Memory B cell (primary cell): ENCODE data around the gene PACSIN2.

ENCODE experiments used
- ATAC-seq: fragments of 150-1000 bp; cut with Tn5 transposase; 2 replicates; pipeline ENCODE4 v1.10.0; 2021; ENCODE audit warnings: low read depth, mild to moderate bottlenecking, moderate library complexity
- DNase-seq, 2 donors: peaks; one replicate each; pipeline ENCODE4 v3.0.0; 2022; ENCODE audit warnings: low spot score in 2 of 2
- H3K27ac Mint-ChIP-seq: one replicate; pipeline ENCODE4 v1.8.0; 2022; ENCODE audit warnings: mild to moderate bottlenecking, moderate library complexity, mixed read lengths
- H3K27me3 Mint-ChIP-seq: one replicate; pipeline ENCODE4 v1.8.0; 2022; ENCODE audit warnings: mixed read lengths
- H3K36me3 Mint-ChIP-seq: one replicate; pipeline ENCODE4 v1.8.0; 2022; ENCODE audit warnings: mild to moderate bottlenecking, mixed read lengths
- H3K4me1 Mint-ChIP-seq: one replicate; pipeline ENCODE4 v1.8.0; 2022; ENCODE audit warnings: mixed read lengths
- H3K4me3 Mint-ChIP-seq: one replicate; pipeline ENCODE4 v1.8.0; 2022; ENCODE audit warnings: mild to moderate bottlenecking, moderate library complexity, mixed read lengths
- H3K9me3 Mint-ChIP-seq: one replicate; pipeline ENCODE4 v1.8.0; 2022; ENCODE audit warnings: mixed read lengths

The PACSIN2 gene

DNA sequence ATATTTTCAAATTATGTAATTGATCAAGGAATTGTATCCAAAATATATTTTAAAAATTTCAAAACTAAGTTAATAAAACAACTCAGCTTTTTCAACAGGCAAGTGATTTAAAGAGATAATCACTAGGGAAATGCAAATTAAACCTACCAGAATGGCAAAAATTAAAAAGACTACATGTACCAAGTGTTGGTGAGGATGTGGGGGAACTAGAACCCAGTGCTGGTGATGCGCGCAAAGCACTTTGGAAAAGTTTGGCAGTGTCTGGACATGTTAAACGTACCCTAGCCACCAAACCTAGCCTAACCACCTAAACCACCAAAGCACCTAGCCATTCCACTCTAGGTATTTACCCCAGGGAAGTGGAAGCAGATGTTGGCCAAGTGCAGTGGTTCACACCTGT lies 22.9 kb downstream of the PACSIN2 start:
- H3K9me3 Mint-ChIP-seq, result no peaks in the 10 kb centered on the region
- H3K4me1 Mint-ChIP-seq, result peaks cover 34% of the 10 kb centered on the region
- no peak for DNase-seq
- H3K36me3 Mint-ChIP-seq, result peaks cover 2% of the 10 kb centered on the region
- H3K27ac Mint-ChIP-seq, result no peak overlapping the region
- H3K4me3 Mint-ChIP-seq, result no peak overlapping the region
- no peak for ATAC-seq
- H3K27me3 Mint-ChIP-seq, result no peaks in the 10 kb centered on the region

DNA sequence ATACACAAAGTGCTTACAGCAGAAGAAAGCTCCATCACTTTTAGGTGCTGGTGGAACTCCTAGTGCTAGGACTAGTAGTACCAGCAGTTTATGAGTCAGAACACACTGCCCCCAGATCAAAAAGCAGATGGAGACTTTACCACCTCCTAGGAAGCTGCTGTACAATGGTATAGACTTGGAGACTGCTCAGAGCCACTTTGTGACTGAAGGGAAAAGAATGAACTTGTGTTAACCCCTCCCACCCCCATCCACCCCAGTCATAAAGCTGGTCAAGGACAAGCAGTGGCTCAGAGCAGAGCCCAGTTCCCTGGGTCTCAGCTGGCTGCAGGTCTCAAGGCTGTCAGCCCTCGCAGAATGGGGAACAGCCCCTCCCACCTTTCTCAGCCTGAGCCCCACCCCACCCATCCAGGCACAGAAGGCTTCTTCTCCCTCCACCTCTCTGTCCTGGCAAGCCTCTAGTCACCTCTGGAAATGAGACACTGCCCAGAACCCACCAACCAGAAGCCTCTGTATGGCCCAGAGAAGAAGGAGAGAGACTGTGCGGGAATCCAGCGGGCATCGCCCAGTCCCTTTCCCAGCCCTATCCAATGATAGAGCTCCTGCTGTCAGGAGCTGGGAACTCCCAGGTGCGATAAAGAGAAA lies 23.8 kb downstream of the PACSIN2 start:
- no peak overlapping the region for H3K4me3 Mint-ChIP-seq
- no peak overlapping the region for H3K27ac Mint-ChIP-seq
- peaks cover 2% of the 10 kb centered on the region for H3K36me3 Mint-ChIP-seq
- no peak for ATAC-seq
- peaks cover 35% of the 10 kb centered on the region for H3K4me1 Mint-ChIP-seq
- H3K9me3 Mint-ChIP-seq, result no peaks in the 10 kb centered on the region
- no peaks in the 10 kb centered on the region for H3K27me3 Mint-ChIP-seq
- no peak for DNase-seq

DNA sequence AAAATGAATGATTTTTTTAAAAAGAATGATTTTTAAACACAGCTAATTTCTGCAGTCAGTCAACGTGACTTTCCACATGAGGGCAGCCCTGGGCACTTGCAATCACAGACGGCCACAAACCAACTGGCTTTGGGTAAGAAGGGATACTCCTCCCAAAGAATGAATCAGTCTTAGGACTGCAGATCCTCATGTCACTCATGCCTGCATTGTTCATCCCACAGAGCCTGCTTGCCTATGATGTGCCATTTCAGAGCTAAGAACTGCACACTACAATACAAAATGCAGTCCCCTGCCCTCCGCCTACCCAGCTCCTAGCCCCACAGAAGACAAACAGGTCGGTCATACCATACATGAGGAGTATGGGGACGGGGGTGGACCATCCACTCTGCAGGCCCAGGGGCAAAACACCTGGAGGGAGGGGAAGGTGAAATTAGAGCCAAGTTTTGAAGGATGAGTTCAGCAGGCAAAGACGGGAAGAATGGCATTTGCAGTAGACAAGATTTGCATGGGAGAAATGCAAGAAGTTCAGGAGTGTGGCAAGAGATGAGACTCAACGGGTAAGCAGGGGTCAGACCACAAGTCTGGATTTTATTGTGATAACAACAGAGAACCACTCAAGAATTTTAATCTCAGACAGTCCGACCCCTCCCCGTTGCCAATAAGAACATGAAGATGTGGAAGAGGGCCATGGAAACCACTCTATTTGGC lies 24.7 kb downstream of the PACSIN2 start:
- Mint-ChIP-seq H3K27ac (no peak overlapping the region), H3K4me3 (no peak overlapping the region), H3K4me1 (peaks cover 36% of the 10 kb centered on the region), H3K27me3 (no peaks in the 10 kb centered on the region), H3K36me3 (peaks cover 2% of the 10 kb centered on the region), H3K9me3 (no peaks in the 10 kb centered on the region)
- no peak for DNase-seq
- no peak for ATAC-seq

DNA sequence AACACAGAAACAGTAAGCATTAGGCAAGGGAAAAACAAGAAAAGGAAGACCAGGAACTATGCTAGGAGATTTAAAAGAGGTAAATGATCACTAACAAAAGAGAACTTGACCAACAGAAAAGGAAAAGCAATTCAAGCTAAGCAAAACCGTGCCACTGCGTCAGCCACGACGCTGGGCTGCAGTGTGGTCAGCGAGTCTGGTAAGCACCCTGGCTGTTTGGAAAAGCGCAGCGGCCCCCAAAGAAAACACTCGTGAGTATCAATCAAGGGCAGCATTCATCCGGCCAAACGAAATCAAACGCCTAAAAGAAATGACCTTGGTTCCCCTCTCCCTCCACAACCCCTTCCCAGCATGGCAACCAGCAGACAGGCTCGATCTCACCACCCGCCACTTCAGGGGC lies 28.8 kb downstream of the PACSIN2 start:
- no peak overlapping the region for H3K4me3 Mint-ChIP-seq
- no peak overlapping the region for H3K27ac Mint-ChIP-seq

DNA sequence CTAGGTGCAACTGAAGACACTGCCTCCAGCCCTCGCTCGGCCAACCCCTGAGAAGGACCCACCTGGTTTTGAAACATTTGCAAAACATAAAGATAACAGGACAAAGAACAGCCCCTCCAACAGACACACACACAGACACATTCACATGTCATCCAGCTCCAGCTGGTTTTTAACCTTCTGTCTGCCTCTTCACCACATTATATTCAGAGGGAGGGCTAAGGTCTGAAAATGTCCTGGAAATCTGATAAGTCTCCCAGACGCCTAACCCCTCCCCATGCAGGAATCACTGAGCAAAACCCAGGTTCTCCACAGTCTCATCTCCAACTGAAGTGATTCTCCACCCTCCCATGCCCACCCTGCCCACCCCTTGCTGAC lies 29.4 kb downstream of the PACSIN2 start:
- peaks cover 11% of the 10 kb centered on the region for H3K4me1 Mint-ChIP-seq
- H3K27me3 Mint-ChIP-seq, result no peaks in the 10 kb centered on the region
- H3K9me3 Mint-ChIP-seq, result no peaks in the 10 kb centered on the region
- H3K36me3 Mint-ChIP-seq, result no peaks in the 10 kb centered on the region
- no peak overlapping the region for H3K4me3 Mint-ChIP-seq
- ATAC-seq (no peak), DNase-seq (no peak)
- H3K27ac Mint-ChIP-seq, result no peak overlapping the region

More for the DNA sequence above, 28.8 kb downstream of the PACSIN2 start:
- ATAC-seq, result no peak
- H3K27me3 Mint-ChIP-seq, result no peaks in the 10 kb centered on the region
- no peaks in the 10 kb centered on the region for H3K36me3 Mint-ChIP-seq
- no peaks in the 10 kb centered on the region for H3K9me3 Mint-ChIP-seq
- peaks cover 16% of the 10 kb centered on the region for H3K4me1 Mint-ChIP-seq
- no peak for DNase-seq

DNA sequence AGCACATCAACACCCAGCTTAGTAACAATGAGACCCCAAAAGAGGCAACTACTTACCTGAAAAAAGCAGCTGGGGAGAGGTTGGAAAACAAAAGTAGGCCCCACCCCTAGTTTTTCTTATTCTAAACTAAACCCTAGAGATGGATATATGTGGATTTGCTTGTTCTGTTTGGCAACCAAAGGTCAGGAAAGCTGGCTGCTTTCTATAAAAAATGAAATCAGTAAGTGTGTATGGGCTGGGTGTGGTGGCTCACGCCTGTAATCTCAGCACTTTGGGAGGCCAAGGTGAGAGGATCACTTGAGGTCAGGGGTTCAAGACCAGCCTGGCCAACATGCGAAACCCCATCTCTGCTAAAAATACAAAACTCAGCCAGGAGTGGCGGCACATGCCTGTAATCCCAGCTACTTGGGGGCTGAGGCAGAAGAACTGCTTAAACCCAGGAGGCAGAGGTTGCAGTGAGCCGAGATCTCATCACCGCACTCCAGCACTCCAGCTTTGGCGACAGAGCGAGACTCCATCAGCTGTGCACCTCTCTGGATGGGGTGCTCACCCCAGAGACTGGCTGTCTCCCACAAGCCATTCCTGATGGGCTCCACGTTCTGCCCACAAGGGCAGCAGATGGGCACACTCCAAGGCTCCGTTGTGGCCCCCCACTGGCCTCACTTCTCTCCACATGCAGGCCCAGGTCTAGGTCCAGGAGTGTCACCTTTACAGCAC lies 30.0 kb downstream of the PACSIN2 start:
- Mint-ChIP-seq H3K4me1 (peaks cover 7% of the 10 kb centered on the region), H3K36me3 (no peaks in the 10 kb centered on the region), H3K27ac (no peak overlapping the region), H3K27me3 (no peaks in the 10 kb centered on the region), H3K4me3 (no peak overlapping the region), H3K9me3 (no peaks in the 10 kb centered on the region)
- DNase-seq (no peak), ATAC-seq (no peak)

DNA sequence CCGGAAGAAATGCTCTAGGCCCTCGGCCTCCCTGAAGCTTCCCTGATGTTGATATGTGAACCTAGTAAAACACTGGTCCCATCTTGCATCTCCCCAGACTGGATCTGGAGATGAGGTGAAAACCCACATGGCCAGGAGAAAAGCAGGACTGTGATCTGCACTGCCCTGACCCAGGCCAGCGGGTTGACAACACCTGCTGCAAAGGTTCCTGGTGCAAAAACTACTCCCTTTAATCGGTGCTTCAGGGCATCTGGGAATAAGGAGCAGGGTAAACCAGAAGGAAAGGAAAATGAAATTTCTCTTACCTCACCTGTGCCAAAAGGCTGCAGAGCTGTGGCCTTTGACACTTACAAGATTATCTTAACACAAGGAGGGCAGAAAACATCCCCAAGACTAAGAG lies 30.6 kb downstream of the PACSIN2 start:
- DNase-seq, result no peak
- no peaks in the 10 kb centered on the region for H3K36me3 Mint-ChIP-seq
- no peaks in the 10 kb centered on the region for H3K27me3 Mint-ChIP-seq
- H3K4me3 Mint-ChIP-seq, result no peak overlapping the region
- H3K27ac Mint-ChIP-seq, result no peak overlapping the region
- no peak for ATAC-seq
- H3K9me3 Mint-ChIP-seq, result no peaks in the 10 kb centered on the region
- peaks cover 10% of the 10 kb centered on the region for H3K4me1 Mint-ChIP-seq

DNA sequence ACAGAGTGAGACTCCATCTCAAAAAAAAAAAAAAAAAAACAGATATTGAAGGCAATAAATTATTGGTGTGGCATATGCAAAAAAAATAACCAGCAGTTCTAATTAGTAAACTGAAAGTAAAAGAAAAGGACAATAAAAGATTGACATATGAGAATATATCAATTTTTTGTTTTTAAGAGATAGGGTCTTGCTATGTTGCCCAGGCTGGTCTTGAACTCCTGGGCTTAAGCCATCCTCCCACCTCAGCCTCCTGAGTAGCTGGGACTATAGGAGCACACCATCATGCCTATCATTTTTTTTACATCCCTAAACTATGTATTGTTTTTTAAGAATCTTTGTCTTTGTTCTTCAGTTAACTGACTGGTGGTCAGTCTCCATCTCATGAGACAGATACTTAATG lies 31.5 kb downstream of the PACSIN2 start:
- Mint-ChIP-seq H3K27ac (no peak overlapping the region), H3K9me3 (no peaks in the 10 kb centered on the region), H3K36me3 (no peaks in the 10 kb centered on the region), H3K27me3 (no peaks in the 10 kb centered on the region), H3K4me1 (peaks cover 13% of the 10 kb centered on the region), H3K4me3 (no peak overlapping the region)
- DNase-seq, result no peak
- no peak for ATAC-seq

DNA sequence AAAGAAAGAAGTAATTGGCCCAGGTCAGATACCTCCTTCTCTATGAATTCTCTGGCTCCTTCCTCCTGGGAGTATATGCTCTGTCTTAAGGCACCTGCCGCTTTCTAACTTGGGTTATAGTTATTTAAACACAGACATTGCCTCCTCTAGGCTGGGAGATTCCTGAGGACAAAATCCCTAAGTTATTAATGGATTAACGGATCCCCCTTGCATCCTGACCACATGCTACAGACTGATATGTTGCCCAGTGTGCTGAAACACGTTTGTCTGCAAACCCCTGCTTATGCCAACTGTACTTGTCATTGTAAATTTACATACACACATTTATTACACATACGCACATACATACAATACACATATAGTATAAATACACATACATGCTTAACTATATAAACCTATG lies 35.3 kb downstream of the PACSIN2 start:
- Mint-ChIP-seq H3K4me1 (peaks cover 22% of the 10 kb centered on the region), H3K9me3 (no peaks in the 10 kb centered on the region), H3K4me3 (no peak overlapping the region), H3K27me3 (no peaks in the 10 kb centered on the region), H3K27ac (no peak overlapping the region), H3K36me3 (no peaks in the 10 kb centered on the region)
- DNase-seq, result no peak
- ATAC-seq, result no peak

DNA sequence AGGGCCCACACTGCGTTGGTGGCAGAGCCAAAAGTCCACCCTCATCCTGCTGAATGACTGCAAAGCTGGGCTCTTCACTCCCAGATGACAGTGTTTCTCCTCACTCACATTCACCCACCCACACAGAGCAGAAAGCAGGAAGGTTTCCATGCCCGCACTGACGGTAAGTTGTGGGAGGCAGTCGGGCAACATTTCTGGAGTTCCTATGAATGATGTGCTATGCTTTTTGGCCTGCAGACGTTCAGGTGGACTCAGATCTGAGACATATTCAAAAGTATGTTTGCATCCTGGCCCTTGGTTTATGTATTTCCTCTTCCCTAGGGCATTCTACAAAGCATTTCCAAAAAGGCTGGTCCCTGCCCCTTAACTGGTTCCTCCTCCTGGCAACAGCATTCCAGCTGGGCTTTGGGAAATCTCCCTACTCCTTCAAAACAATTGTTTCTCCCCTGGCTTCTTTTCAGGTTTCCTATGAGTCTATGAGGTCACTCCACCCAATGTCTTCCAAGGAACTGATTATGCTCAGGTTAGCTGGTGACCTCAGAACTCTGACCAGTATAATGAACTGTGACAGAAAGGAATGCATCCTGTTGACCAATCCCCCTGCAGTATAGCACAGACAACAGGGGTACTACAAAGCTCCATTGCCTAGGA lies 36.4 kb downstream of the PACSIN2 start:
- Mint-ChIP-seq H3K9me3 (no peaks in the 10 kb centered on the region), H3K4me3 (no peak overlapping the region), H3K36me3 (no peaks in the 10 kb centered on the region), H3K27me3 (no peaks in the 10 kb centered on the region), H3K27ac (peak overlapping the region; percentile 36), H3K4me1 (peaks cover 29% of the 10 kb centered on the region)
- no peak for DNase-seq
- ATAC-seq, result no peak

DNA sequence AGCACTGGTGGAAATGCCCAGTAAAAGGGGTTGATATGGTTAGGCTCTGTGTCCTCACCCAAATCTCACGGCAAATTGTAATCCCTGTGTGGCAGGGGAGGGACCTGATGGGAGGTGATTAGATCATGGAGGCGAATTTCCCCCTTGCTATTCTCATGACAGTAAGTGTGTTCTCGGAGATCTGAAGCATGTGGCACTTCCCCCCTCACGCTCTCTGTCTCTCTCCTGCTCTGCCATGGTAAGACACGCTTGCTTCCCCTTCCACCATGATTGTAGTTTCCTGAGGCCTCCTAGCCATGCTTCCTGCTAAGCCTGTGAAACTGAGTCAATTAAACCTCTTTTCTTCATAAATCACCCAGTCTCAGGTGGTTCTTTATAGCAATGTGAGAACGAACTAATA lies 37.4 kb downstream of the PACSIN2 start:
- no peaks in the 10 kb centered on the region for H3K9me3 Mint-ChIP-seq
- peak overlapping the region; percentile 36 for H3K27ac Mint-ChIP-seq
- no peak overlapping the region for H3K4me3 Mint-ChIP-seq
- peaks cover 35% of the 10 kb centered on the region for H3K4me1 Mint-ChIP-seq
- ATAC-seq (peak; percentile 74), DNase-seq (no peak)
- no peaks in the 10 kb centered on the region for H3K27me3 Mint-ChIP-seq
- H3K36me3 Mint-ChIP-seq, result no peaks in the 10 kb centered on the region

DNA sequence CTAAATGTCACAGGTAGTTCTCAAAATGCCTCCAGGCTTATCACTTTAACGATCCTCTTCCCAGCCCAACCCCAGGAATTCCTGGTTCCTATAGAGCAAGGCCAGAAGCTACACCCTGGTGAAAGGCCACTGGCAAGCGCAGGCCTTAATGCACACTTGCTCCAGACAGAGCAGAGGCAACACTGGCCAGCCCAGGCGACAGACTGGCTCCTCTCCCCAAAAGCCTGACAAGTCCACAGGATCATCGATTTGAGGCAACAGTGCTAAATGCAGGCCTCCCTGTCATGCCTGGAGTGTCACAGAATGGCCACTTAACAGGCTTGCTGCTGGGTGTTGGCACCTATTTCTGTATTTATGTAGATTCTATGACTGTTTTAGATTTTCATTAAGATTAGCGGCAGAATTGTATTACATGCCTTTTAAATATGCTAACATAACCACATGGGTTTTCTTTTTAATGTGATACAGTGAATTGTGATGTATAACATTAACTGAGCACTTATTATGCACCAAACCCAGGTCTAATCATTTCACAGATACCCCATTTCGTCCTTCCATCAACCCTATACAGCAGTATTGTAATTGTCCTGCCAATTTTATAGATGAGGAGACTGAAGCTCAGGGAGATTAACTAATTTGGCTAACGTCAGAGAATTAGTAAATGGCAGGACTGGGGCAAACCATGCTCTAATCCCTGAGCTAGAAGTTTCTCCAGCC lies 38.6 kb downstream of the PACSIN2 start:
- no peak for DNase-seq
- no peaks in the 10 kb centered on the region for H3K27me3 Mint-ChIP-seq
- no peak for ATAC-seq
- no peak overlapping the region for H3K27ac Mint-ChIP-seq
- H3K4me3 Mint-ChIP-seq, result no peak overlapping the region
- no peaks in the 10 kb centered on the region for H3K36me3 Mint-ChIP-seq
- peaks cover 35% of the 10 kb centered on the region for H3K4me1 Mint-ChIP-seq
- no peaks in the 10 kb centered on the region for H3K9me3 Mint-ChIP-seq

DNA sequence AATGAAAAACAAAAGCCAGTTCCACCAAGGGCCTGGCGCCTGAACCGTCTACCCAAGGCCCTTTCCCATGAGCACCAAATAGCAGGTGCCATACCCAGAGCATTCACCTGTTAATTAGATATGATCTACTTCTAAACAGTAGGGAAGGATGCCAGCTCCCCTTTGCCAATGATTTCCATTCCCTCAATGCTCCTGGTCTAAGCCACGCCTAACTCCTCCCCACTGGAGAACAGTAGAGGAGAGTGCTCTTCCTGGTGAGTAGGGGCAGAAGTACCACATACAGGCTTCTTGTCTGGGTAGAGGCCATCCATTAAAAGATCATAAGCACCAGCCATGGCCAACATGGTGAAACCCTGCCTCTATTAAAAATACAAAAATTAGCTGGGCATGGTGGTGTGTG lies 40.7 kb downstream of the PACSIN2 start:
- peaks cover 36% of the 10 kb centered on the region for H3K4me1 Mint-ChIP-seq
- peak overlapping the region; percentile 1 for H3K27ac Mint-ChIP-seq
- DNase-seq (no peak), ATAC-seq (no peak)
- H3K36me3 Mint-ChIP-seq, result peaks cover 4% of the 10 kb centered on the region
- no peaks in the 10 kb centered on the region for H3K27me3 Mint-ChIP-seq
- H3K9me3 Mint-ChIP-seq, result no peaks in the 10 kb centered on the region
- no peak overlapping the region for H3K4me3 Mint-ChIP-seq

DNA sequence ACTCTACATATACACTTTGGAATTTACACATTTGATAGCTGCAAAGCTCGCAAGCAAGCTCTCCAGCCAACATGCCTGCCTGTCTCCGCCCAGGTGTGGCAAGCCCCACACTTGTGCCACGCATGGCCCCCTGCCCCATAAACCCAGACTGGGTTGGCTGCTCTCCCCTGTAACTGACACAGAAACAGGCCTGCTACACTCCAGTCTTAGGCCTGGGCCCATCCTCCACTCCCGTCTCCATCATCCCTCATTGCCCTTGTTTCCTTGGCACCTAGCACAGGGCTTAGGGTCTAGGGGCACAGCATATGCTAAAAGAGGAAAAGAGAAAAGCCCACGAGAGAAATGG lies 41.4 kb downstream of the PACSIN2 start:
- H3K4me1 Mint-ChIP-seq, result peaks cover 32% of the 10 kb centered on the region
- peak overlapping the region; percentile 1 for H3K27ac Mint-ChIP-seq
- peaks cover 4% of the 10 kb centered on the region for H3K36me3 Mint-ChIP-seq
- no peaks in the 10 kb centered on the region for H3K9me3 Mint-ChIP-seq
- H3K27me3 Mint-ChIP-seq, result no peaks in the 10 kb centered on the region
- ATAC-seq (no peak), DNase-seq (no peak)
- no peak overlapping the region for H3K4me3 Mint-ChIP-seq
